Measurements from ENCODE around the gene SORCS3.
A peak's percentile ranks its signal among the peaks of the same experiment; 100 is the strongest.

The SORCS3 gene

GRCh38 chr10:104614245-104614831, 26.8 kb upstream of the SORCS3 start:
- DNase-seq (ENCODE audit: low spot score), result peak; percentile 45

GRCh38 chr10:104615136-104615535, 26.0 kb upstream of the SORCS3 start:
- no peak for TF ChIP-seq CTCF (IDR thresholded peaks at IDR 0.05; ENCODE audit: extremely low read depth, missing control alignments)
- DNase-seq (ENCODE audit: low spot score), result no peak

More at GRCh38 chr10:104614245-104614831, 26.8 kb upstream of the SORCS3 start:
- peak; percentile 51 for TF ChIP-seq CTCF (IDR thresholded peaks at IDR 0.05; ENCODE audit: extremely low read depth, missing control alignments)

GRCh38 chr10:104617831-104618230, 23.3 kb upstream of the SORCS3 start:
- no peak for TF ChIP-seq CTCF (IDR thresholded peaks at IDR 0.05; ENCODE audit: extremely low read depth, missing control alignments)
- DNase-seq (ENCODE audit: low spot score), result no peak

- TF ChIP-seq CTCF (IDR thresholded peaks at IDR 0.05; ENCODE audit: extremely low read depth, missing control alignments), result no peak
Measured at GRCh38 chr10:104622175-104622574, 18.9 kb upstream of the SORCS3 start.

GRCh38 chr10:104622598-104623209, 18.4 kb upstream of the SORCS3 start:
- peak; percentile 18 for TF ChIP-seq CTCF (IDR thresholded peaks at IDR 0.05; ENCODE audit: extremely low read depth, missing control alignments)
- no peak for DNase-seq (ENCODE audit: low spot score)

More at GRCh38 chr10:104622175-104622574, 18.9 kb upstream of the SORCS3 start:
- DNase-seq (ENCODE audit: low spot score), result no peak

GRCh38 chr10:104630731-104631130, 10.4 kb upstream of the SORCS3 start:
- DNase-seq (ENCODE audit: low spot score), result no peak
- TF ChIP-seq CTCF (IDR thresholded peaks at IDR 0.05; ENCODE audit: extremely low read depth, missing control alignments), result no peak

- TF ChIP-seq CTCF (IDR thresholded peaks at IDR 0.05; ENCODE audit: extremely low read depth, missing control alignments), result no peak
- DNase-seq (ENCODE audit: low spot score), result no peak
Measured at GRCh38 chr10:104631946-104632345, 9.1 kb upstream of the SORCS3 start.
